ENCODE measurements around the gene BCR. TPM values are rescaled to one million over a fixed set of nuclear protein-coding genes. Genes with fewer than 3 reads are reported as not detected.

The BCR gene
- total RNA-seq, 1 experiment from 2014 or later: 129 TPM

DNA sequence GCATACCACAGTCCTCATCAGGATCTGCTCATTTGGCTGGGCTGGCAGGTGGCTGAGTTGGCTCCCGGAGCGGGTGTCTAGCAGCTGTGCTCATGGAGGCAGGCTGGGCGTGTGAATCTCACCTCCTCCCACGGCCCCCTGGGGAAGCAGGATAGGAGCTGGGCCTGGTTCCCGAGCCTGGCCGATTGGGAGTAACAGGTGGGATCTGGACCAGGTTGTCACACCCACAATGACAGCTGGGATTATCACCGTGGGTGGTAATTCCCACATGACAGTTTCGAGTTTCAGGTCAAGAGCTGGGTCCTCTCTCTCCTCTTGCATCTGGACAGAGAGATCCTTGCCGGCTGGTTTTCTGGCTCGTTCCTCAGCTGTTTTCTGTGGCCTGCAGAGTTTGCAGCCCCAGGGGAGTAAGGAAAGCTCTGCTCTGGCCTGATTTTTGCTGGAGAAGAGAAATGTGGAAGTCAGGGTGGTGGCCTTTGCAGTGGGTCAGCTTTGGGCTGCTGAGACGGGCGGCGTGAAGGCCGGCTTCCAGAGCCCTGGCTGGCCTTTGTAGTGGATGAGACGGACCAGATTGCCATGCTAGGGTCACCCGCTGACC is 57.0 kb downstream of the BCR start:
- H3K4me1 Mint-ChIP-seq: peaks cover 83% of the 10 kb centered on the region

DNA sequence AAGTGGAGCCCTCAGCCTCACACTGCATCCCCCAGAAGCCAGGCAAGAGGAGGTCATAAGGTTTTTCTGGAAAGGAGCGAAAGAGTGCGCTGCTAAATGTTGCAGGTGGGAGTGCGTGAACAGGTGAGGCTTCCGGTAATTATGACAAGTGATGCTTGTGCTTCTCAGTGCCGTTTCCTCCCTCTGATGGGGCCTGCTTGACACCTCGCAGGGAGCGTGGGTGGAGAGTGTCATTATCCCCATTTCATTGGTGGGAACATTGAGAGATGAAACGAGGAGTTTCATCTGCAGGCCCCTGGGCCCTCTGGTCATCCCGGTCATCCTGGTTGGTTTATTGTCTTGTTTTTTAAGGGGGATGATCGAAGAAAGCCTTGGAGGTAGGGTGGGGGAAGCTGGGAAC is 57.5 kb downstream of the BCR start:
- peaks cover 11% of the 10 kb centered on the region for H3K9me3 Mint-ChIP-seq
- ChIA-PET CTCF (interaction anchor here (1.0 to 1.6 kb wide), 3 partner anchors 11 to 56 kb away, joined by 3 to 10 read pairs (median 3); no protein-coding TSS in a partner anchor), POLR2A (no interaction called here)
- ATAC-seq: no peak
- TF ChIP-seq, protein P1, sequence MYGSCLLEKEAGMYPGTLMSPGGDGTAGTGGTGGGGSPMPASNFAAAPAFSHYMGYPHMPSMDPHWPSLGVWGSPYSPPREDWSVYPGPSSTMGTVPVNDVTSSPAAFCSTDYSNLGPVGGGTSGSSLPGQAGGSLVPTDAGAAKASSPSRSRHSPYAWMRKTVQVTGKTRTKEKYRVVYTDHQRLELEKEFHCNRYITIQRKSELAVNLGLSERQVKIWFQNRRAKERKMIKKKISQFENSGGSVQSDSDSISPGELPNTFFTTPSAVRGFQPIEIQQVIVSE (CRISPR knock-in tag; IDR thresholded peaks at IDR 0.05; ENCODE audit: borderline replicate concordance): no peak
- TF ChIP-seq TEAD1 (CRISPR knock-in tag; IDR thresholded peaks at IDR 0.05) (no peak), GABPB1 (CRISPR knock-in tag; IDR thresholded peaks at IDR 0.05) (no peak), JAZF1 (CRISPR knock-in tag; IDR thresholded peaks at IDR 0.05) (no peak), ZNF671 (CRISPR knock-in tag; IDR thresholded peaks at IDR 0.05) (no peak)
- TF ChIP-seq, protein P2, sequence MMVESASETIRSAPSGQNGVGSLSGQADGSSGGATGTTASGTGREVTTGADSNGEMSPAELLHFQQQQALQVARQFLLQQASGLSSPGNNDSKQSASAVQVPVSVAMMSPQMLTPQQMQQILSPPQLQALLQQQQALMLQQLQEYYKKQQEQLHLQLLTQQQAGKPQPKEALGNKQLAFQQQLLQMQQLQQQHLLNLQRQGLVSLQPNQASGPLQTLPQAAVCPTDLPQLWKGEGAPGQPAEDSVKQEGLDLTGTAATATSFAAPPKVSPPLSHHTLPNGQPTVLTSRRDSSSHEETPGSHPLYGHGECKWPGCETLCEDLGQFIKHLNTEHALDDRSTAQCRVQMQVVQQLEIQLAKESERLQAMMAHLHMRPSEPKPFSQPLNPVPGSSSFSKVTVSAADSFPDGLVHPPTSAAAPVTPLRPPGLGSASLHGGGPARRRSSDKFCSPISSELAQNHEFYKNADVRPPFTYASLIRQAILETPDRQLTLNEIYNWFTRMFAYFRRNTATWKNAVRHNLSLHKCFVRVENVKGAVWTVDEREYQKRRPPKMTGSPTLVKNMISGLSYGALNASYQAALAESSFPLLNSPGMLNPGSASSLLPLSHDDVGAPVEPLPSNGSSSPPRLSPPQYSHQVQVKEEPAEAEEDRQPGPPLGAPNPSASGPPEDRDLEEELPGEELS (CRISPR knock-in tag; IDR thresholded peaks at IDR 0.05): no peak
- H3K27ac Mint-ChIP-seq: peak overlapping the region; percentile 96
- H3K36me3 Mint-ChIP-seq: peaks cover 21% of the 10 kb centered on the region
- DNase-seq (ENCODE audit: low spot score): no peak
- H3K27me3 Mint-ChIP-seq (ENCODE audit: low read depth): no peaks in the 10 kb centered on the region
- no peak overlapping the region for H3K4me3 Mint-ChIP-seq
- peaks cover 82% of the 10 kb centered on the region for H3K4me1 Mint-ChIP-seq

More for the DNA sequence above, 57.0 kb downstream of the BCR start:
- ChIA-PET POLR2A (no interaction called here), CTCF (interaction anchor here (1.0 to 1.6 kb wide), 3 partner anchors 10 to 56 kb away, joined by 3 to 10 read pairs (median 3); no protein-coding TSS in a partner anchor)
- ATAC-seq: no peak
- TF ChIP-seq ZNF416 (CRISPR knock-in tag; IDR thresholded peaks at IDR 0.05): no peak
- TF ChIP-seq, protein P3, sequence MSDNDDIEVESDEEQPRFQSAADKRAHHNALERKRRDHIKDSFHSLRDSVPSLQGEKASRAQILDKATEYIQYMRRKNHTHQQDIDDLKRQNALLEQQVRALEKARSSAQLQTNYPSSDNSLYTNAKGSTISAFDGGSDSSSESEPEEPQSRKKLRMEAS (CRISPR knock-in tag; IDR thresholded peaks at IDR 0.05): 0 out of 2 replicates have a peak, but pooled peaks have one; percentile 25
- peak overlapping the region; percentile 96 for H3K27ac Mint-ChIP-seq
- no peaks in the 10 kb centered on the region for H3K27me3 Mint-ChIP-seq (ENCODE audit: low read depth)
- peaks cover 21% of the 10 kb centered on the region for H3K36me3 Mint-ChIP-seq
- H3K4me3 Mint-ChIP-seq: no peak overlapping the region
- peaks cover 11% of the 10 kb centered on the region for H3K9me3 Mint-ChIP-seq
- DNase-seq (ENCODE audit: low spot score): peak; percentile 62

DNA sequence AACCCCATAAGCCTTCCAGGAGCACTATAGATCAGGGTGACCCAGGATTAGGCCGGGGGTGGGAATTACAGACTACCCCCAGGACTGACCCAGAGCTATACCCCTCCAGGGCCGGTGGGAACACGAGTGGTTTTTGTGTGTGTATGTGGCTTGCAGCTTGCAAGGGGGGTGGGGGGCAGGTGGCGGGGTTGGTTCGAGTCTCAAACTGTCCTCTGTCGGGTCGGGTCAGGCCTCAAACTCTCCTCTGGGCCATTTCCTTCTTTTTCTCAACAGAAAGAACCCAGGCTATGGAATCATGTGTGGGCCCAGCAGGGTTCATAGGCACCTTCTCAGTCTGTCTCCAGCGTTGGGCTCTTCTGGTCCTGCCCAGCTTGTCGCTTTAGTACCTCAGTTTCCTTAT is 58.4 kb downstream of the BCR start:
- DNase-seq (ENCODE audit: low spot score) (no peak), ATAC-seq (no peak)
- peaks cover 84% of the 10 kb centered on the region for H3K4me1 Mint-ChIP-seq
- no peaks in the 10 kb centered on the region for H3K27me3 Mint-ChIP-seq (ENCODE audit: low read depth)
- ChIA-PET CTCF (interaction anchor here (1.2 kb wide), 1 partner anchor 22 kb away, joined by 3 read pairs; no protein-coding TSS in a partner anchor), POLR2A (no interaction called here)
- peaks cover 21% of the 10 kb centered on the region for H3K36me3 Mint-ChIP-seq
- peak overlapping the region; percentile 96 for H3K27ac Mint-ChIP-seq
- H3K9me3 Mint-ChIP-seq: peaks cover 11% of the 10 kb centered on the region
- no peak overlapping the region for H3K4me3 Mint-ChIP-seq
- no peak for TF ChIP-seq NFATC4 (CRISPR knock-in tag; IDR thresholded peaks at IDR 0.05)
- TF ChIP-seq PRRX2 (CRISPR knock-in tag; IDR thresholded peaks at IDR 0.05): no peak
- no peak for TF ChIP-seq CBFB (CRISPR knock-in tag; IDR thresholded peaks at IDR 0.05; ENCODE audit: low read depth)
- no peak for TF ChIP-seq EMX1 (CRISPR knock-in tag; IDR thresholded peaks at IDR 0.05)
- TF ChIP-seq, protein P4, sequence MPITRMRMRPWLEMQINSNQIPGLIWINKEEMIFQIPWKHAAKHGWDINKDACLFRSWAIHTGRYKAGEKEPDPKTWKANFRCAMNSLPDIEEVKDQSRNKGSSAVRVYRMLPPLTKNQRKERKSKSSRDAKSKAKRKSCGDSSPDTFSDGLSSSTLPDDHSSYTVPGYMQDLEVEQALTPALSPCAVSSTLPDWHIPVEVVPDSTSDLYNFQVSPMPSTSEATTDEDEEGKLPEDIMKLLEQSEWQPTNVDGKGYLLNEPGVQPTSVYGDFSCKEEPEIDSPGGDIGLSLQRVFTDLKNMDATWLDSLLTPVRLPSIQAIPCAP (CRISPR knock-in tag; IDR thresholded peaks at IDR 0.05): no peak
- TF ChIP-seq CREM (CRISPR knock-in tag; IDR thresholded peaks at IDR 0.05): no peak
- TF ChIP-seq, protein P5, sequence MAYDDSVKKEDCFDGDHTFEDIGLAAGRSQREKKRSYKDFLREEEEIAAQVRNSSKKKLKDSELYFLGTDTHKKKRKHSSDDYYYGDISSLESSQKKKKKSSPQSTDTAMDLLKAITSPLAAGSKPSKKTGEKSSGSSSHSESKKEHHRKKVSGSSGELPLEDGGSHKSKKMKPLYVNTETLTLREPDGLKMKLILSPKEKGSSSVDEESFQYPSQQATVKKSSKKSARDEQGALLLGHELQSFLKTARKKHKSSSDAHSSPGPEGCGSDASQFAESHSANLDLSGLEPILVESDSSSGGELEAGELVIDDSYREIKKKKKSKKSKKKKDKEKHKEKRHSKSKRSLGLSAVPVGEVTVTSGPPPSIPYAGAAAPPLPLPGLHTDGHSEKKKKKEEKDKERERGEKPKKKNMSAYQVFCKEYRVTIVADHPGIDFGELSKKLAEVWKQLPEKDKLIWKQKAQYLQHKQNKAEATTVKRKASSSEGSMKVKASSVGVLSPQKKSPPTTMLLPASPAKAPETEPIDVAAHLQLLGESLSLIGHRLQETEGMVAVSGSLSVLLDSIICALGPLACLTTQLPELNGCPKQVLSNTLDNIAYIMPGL (CRISPR knock-in tag; IDR thresholded peaks at IDR 0.05): no peak
- no peak for TF ChIP-seq HMGA2 (CRISPR knock-in tag; IDR thresholded peaks at IDR 0.05)
- no peak for TF ChIP-seq ZNF121 (CRISPR knock-in tag; IDR thresholded peaks at IDR 0.05)
- TF ChIP-seq, protein P6, sequence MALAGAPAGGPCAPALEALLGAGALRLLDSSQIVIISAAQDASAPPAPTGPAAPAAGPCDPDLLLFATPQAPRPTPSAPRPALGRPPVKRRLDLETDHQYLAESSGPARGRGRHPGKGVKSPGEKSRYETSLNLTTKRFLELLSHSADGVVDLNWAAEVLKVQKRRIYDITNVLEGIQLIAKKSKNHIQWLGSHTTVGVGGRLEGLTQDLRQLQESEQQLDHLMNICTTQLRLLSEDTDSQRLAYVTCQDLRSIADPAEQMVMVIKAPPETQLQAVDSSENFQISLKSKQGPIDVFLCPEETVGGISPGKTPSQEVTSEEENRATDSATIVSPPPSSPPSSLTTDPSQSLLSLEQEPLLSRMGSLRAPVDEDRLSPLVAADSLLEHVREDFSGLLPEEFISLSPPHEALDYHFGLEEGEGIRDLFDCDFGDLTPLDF (CRISPR knock-in tag; IDR thresholded peaks at IDR 0.05): no peak
- TF ChIP-seq, protein P7, sequence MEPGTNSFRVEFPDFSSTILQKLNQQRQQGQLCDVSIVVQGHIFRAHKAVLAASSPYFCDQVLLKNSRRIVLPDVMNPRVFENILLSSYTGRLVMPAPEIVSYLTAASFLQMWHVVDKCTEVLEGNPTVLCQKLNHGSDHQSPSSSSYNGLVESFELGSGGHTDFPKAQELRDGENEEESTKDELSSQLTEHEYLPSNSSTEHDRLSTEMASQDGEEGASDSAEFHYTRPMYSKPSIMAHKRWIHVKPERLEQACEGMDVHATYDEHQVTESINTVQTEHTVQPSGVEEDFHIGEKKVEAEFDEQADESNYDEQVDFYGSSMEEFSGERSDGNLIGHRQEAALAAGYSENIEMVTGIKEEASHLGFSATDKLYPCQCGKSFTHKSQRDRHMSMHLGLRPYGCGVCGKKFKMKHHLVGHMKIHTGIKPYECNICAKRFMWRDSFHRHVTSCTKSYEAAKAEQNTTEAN (CRISPR knock-in tag; IDR thresholded peaks at IDR 0.05): no peak
- no peak for TF ChIP-seq NFE2L1 (CRISPR knock-in tag; IDR thresholded peaks at IDR 0.05)
- no peak for TF ChIP-seq FOXK1 (CRISPR knock-in tag; IDR thresholded peaks at IDR 0.05)
- no peak for TF ChIP-seq ZNF671 (CRISPR knock-in tag; IDR thresholded peaks at IDR 0.05)
- TF ChIP-seq ATF1 (CRISPR knock-in tag; IDR thresholded peaks at IDR 0.05): no peak

Data from WTC11 (cell line).